HG02981 (cell line): ENCODE measurements around the gene NEU1.
"Not testable (repeated sequence)": the region's sequence is repeated elsewhere in the genome, so short reads cannot be mapped to it uniquely, and the experiment has no call there.

Experiments used
- ATAC-seq: cut with Tn5 transposase; IDR thresholded peaks from one replicate; pipeline ENCODE4 v1.9.1; 2021; ENCODE audit warnings: mild to moderate bottlenecking, moderate library complexity; ENCODE audit not compliant: unreplicated experiment

NEU1 gene

GRCh38 chr6:31822036-31822821 lies 40.4 kb downstream of the NEU1 start:
- no peak for ATAC-seq

GRCh38 chr6:31821301-31822035 lies 41.2 kb downstream of the NEU1 start:
- no peak for ATAC-seq

GRCh38 chr6:31820399-31820798 lies 42.2 kb downstream of the NEU1 start:
- ATAC-seq: not testable (repeated sequence)

- no peak for ATAC-seq
These were observed 42.7 kb downstream of the NEU1 start for GRCh38 chr6:31819871-31820299.

GRCh38 chr6:31817929-31818511 lies 44.6 kb downstream of the NEU1 start:
- not testable (repeated sequence) for ATAC-seq

- ATAC-seq: not testable (repeated sequence)
These were observed 45.3 kb downstream of the NEU1 start for GRCh38 chr6:31817133-31817928.

DNA sequence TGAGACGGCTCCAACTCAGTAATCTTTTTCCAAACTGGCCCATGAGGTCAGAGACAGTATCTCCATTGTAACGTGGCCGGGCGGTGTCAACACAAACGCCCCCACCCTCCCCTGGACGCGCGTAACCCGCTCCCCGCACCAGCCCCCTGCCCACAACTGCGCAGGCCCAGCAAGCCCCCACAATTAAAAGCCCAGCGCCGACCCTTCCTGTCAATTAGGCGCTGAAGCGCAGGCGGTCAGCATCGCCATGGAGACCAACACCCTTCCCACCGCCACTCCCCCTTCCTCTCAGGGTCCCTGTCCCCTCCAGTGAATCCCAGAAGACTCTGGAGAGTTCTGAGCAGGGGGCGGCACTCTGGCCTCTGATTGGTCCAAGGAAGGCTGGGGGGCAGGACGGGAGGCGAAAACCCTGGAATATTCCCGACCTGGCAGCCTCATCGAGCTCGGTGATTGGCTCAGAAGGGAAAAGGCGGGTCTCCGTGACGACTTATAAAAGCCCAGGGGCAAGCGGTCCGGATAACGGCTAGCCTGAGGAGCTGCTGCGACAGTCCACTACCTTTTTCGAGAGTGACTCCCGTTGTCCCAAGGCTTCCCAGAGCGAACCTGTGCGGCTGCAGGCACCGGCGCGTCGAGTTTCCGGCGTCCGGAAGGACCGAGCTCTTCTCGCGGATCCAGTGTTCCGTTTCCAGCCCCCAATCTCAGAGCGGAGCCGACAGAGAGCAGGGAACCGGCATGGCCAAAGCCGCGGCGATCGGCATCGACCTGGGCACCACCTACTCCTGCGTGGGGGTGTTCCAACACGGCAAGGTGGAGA lies 47.4 kb downstream of the NEU1 start, which contains the start of the genes HSPA1A and HSPA1L:
HSPA1A (plus strand) TSS at position 519 of the 814 bp plus-strand sequence; CDS start at position 733, 214 bp downstream.
HSPA1L (minus strand) TSS at position 259 of the 814 bp plus-strand sequence. CDS start 3,311 bp downstream, outside the sequence.
- ATAC-seq: no peak

- peak; percentile 41 for ATAC-seq
These were observed 48.0 kb downstream of the NEU1 start for GRCh38 chr6:31814677-31815024.

GRCh38 chr6:31813465-31813849 lies 49.2 kb downstream of the NEU1 start:
- ATAC-seq: no peak

DNA sequence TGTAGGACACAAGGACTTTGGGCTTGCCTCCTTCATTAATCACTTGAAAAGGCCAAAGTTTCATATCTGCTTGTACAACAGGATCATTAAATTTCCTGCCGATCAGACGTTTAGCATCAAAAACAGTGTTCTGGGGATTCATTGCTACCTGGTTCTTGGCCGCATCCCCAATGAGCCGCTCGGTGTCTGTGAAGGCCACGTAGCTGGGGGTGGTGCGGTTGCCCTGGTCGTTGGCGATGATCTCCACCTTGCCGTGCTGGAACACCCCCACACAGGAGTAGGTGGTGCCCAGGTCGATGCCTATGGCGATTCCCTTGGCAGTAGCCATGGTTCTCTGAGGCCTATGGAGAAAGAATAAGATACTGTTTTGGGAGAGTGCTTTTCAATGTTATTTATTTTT lies 51.0 kb downstream of the NEU1 start:
- ATAC-seq: no peak

DNA sequence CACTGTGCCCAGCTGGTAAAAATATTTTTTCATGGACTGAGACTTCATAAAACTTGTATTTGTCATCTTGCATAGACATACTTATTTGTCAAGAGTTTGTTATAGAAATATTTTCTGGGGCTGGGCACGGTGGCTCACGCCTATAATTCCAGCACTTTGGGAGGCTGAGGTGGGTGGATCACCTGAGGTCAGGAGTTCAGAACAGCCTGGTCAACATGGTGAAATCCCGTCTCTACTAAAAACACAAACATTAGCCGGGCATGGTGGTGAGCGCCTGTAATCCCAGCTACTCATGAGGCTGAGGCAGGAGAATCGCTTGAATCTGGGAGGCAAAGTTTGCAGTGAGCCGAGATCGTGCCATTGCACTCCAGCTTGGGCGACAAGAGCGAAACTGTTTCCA lies 54.0 kb downstream of the NEU1 start:
- not testable (repeated sequence) for ATAC-seq
